ENCODE data around the gene XCL2.
A peak's percentile ranks its signal among the peaks of the same experiment; 100 is the strongest.
"Not testable (repeated sequence)": the region's sequence is repeated elsewhere in the genome, so short reads cannot be mapped to it uniquely, and the experiment has no call there.

XCL2 gene

GRCh38 chr1:168543840-168544498 is at the start of gene XCL2:
Gene XCL2 (minus strand): TSS chr1:168543997. CDS start chr1:168543964, 33 bp downstream.
- DNase-seq (ENCODE audit: low read depth): not testable (repeated sequence)

GRCh38 chr1:168591641-168592250 is 47.9 kb upstream of the XCL2 start:
- no peak for DNase-seq (ENCODE audit: low read depth)

- no peak for DNase-seq (ENCODE audit: low read depth)
These were observed 47.3 kb upstream of the XCL2 start for GRCh38 chr1:168591066-168591465.

- DNase-seq (ENCODE audit: low read depth): no peak
These were observed 45.4 kb upstream of the XCL2 start for GRCh38 chr1:168589167-168589566.

GRCh38 chr1:168585937-168586336 is 42.1 kb upstream of the XCL2 start:
- no peak for DNase-seq (ENCODE audit: low read depth)

GRCh38 chr1:168585191-168585590 is 41.4 kb upstream of the XCL2 start:
- no peak for DNase-seq (ENCODE audit: low read depth)

GRCh38 chr1:168583571-168583970 is 39.8 kb upstream of the XCL2 start:
- no peak for DNase-seq (ENCODE audit: low read depth)

GRCh38 chr1:168582688-168583336 is 39.0 kb upstream of the XCL2 start:
- DNase-seq (ENCODE audit: low read depth): peak; percentile 33

GRCh38 chr1:168581817-168582572 is 38.2 kb upstream of the XCL2 start:
- DNase-seq (ENCODE audit: low read depth): no peak

- not testable (repeated sequence) for DNase-seq (ENCODE audit: low read depth)
These were observed 37.2 kb upstream of the XCL2 start for GRCh38 chr1:168580991-168581390.

- not testable (repeated sequence) for DNase-seq (ENCODE audit: low read depth)
These were observed 36.5 kb upstream of the XCL2 start for GRCh38 chr1:168580290-168580689.

GRCh38 chr1:168578531-168579185 is 34.9 kb upstream of the XCL2 start:
- not testable (repeated sequence) for DNase-seq (ENCODE audit: low read depth)

- DNase-seq (ENCODE audit: low read depth): not testable (repeated sequence)
These were observed 32.5 kb upstream of the XCL2 start, which contains the start of gene XCL1 for GRCh38 chr1:168576245-168576688. Gene XCL1 (plus strand): TSS chr1:168576605. CDS start chr1:168576638, 33 bp downstream.

GRCh38 chr1:168574234-168574633 is 30.4 kb upstream of the XCL2 start:
- DNase-seq (ENCODE audit: low read depth): peak; percentile 53

GRCh38 chr1:168572633-168573032 is 28.8 kb upstream of the XCL2 start:
- DNase-seq (ENCODE audit: low read depth): no peak

GRCh38 chr1:168570652-168571051 is 26.9 kb upstream of the XCL2 start:
- no peak for DNase-seq (ENCODE audit: low read depth)

GRCh38 chr1:168568346-168568745 is 24.5 kb upstream of the XCL2 start:
- DNase-seq (ENCODE audit: low read depth): no peak

- DNase-seq (ENCODE audit: low read depth): no peak
These were observed 23.8 kb upstream of the XCL2 start for GRCh38 chr1:168567568-168567967.

GRCh38 chr1:168567007-168567406 is 23.2 kb upstream of the XCL2 start:
- no peak for DNase-seq (ENCODE audit: low read depth)

- DNase-seq (ENCODE audit: low read depth): no peak
These were observed 22.0 kb upstream of the XCL2 start for GRCh38 chr1:168565825-168566224.

GRCh38 chr1:168561989-168562388 is 18.2 kb upstream of the XCL2 start:
- DNase-seq (ENCODE audit: low read depth): no peak

- DNase-seq (ENCODE audit: low read depth): no peak
These were observed 16.6 kb upstream of the XCL2 start for GRCh38 chr1:168560370-168560769.
